ENCODE measurements around the gene CNGA3. TPM values are rescaled to one million over a fixed set of nuclear protein-coding genes. Genes with fewer than 3 reads are reported as not detected.
"Not testable (repeated sequence)": the region's sequence is repeated elsewhere in the genome, so short reads cannot be mapped to it uniquely, and the experiment has no call there.

CNGA3 gene
- total RNA-seq, 1 experiment from 2014 or later = 0.10 TPM

DNA sequence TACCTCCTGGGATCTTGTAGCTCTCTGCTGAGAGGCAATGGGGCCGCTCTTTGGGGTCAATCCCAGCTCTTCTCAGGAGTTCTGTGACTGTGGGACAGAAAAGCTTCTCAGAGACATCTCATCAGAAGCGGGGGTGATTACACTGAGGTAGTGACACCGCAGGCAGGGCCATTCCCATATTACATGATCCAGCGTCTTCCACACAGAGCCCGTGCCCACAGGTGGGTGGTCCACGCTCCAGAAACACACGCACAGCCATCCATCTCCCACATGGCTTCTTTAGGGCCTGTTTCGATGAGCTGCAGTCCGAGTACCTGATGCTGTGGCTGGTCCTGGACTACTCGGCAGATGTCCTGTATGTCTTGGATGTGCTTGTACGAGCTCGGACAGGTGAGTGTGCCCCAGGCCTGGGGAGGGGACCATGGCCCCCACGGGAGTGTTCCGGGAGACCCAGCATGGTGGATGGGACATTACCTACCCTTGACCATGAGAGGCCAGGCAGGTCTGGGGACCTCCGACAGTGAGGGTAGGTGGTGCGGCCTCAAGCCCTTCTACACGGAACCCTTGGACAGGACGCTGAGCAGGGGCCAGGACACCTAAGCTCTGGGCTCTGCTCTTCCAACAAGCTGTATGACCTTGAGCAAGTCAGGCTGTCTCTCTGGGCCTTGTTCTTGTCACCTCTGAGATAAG, 45.5 kb downstream of the CNGA3 start:
- Histone ChIP-seq H3K36me3 (replicated peaks; ENCODE audit: control insufficient read depth, insufficient read depth, low read length) (no peaks in the 10 kb centered on the region), H3K27me3 (ENCODE audit: control insufficient read depth, insufficient read depth, low read length) (no peaks in the 10 kb centered on the region; the same call in 1 of the 2 replicates), H3K4me3 (ENCODE audit: insufficient read depth, low read depth, low read length) (no peak overlapping the region)
- DNase-seq = peak; percentile 15

DNA sequence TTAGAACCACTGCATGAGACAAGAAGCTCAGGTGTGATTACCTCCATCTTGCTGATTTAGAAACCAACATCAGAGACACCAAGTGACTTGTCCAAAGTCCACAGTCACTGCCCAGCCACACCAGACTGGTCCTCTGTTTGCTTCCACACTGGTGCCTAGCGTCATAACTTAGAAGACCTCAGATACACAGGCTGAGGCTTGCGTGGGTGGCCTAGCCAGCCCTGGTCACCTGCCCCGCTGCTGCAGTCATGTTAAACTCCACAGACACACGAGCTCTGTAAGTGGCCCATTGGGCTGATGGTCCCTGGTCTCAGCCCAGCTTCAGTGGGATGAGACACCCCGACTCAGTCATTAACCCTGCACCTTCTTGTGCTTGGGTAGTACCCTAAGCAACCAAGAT, 47.1 kb downstream of the CNGA3 start:
- Histone ChIP-seq H3K4me3 (ENCODE audit: insufficient read depth, low read depth, low read length) (no peak overlapping the region), H3K36me3 (replicated peaks; ENCODE audit: control insufficient read depth, insufficient read depth, low read length) (no peaks in the 10 kb centered on the region), H3K27me3 (ENCODE audit: control insufficient read depth, insufficient read depth, low read length) (no peaks in the 10 kb centered on the region; the same call in 1 of the 2 replicates)
- no peak for DNase-seq

DNA sequence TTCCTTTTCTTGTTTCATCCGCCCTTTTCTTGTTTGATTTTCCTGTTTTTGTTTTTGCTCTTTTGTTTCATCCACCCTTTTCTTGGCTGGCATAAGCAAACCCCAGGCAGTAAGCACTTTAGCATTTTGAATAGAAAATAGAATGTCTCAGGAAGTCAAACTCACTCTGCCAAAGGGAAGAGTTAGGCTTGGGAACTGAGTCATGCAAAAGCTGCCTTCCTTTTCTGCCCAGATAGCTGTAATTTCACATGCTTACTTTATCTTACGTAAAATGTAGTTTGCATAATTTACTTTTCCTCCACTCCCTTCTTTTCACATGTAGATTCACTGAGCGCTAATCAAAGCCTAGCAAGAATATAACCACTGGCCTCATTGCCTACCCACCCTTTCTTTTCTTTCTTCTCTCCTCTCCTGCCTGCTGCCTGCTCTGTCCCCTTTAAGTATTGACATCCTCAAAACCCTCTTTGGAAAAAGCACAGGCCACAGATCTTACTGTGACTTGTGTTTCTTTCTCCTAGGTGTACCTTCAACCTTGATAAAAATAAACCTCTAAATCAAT, 48.4 kb downstream of the CNGA3 start:
- H3K36me3 ChIP-seq (replicated peaks; ENCODE audit: control insufficient read depth, insufficient read depth, low read length) = no peaks in the 10 kb centered on the region
- H3K27me3 ChIP-seq (ENCODE audit: control insufficient read depth, insufficient read depth, low read length) = no peaks in the 10 kb centered on the region; the same call in 1 of the 2 replicates
- peak; percentile 30 for DNase-seq
- no peak overlapping the region for H3K4me3 ChIP-seq (ENCODE audit: insufficient read depth, low read depth, low read length)

DNA sequence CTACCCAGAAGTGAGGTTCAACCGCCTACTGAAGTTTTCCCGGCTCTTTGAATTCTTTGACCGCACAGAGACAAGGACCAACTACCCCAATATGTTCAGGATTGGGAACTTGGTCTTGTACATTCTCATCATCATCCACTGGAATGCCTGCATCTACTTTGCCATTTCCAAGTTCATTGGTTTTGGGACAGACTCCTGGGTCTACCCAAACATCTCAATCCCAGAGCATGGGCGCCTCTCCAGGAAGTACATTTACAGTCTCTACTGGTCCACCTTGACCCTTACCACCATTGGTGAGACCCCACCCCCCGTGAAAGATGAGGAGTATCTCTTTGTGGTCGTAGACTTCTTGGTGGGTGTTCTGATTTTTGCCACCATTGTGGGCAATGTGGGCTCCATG, 49.7 kb downstream of the CNGA3 start:
- no peaks in the 10 kb centered on the region for H3K36me3 ChIP-seq (replicated peaks; ENCODE audit: control insufficient read depth, insufficient read depth, low read length)
- H3K27me3 ChIP-seq (ENCODE audit: control insufficient read depth, insufficient read depth, low read length) = no peaks in the 10 kb centered on the region; the same call in 1 of the 2 replicates
- H3K4me3 ChIP-seq (ENCODE audit: insufficient read depth, low read depth, low read length) = no peak overlapping the region
- no peak for DNase-seq

DNA sequence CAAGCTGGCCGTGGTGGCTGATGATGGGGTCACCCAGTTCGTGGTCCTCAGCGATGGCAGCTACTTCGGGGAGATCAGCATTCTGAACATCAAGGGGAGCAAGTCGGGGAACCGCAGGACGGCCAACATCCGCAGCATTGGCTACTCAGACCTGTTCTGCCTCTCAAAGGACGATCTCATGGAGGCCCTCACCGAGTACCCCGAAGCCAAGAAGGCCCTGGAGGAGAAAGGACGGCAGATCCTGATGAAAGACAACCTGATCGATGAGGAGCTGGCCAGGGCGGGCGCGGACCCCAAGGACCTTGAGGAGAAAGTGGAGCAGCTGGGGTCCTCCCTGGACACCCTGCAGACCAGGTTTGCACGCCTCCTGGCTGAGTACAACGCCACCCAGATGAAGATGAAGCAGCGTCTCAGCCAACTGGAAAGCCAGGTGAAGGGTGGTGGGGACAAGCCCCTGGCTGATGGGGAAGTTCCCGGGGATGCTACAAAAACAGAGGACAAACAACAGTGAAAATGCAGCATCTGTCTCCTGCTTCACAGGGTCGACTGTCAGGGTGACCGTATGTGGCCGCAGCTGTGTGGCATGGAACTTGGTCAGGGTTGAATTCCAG, 50.6 kb downstream of the CNGA3 start:
- DNase-seq = no peak
- H3K36me3 ChIP-seq (replicated peaks; ENCODE audit: control insufficient read depth, insufficient read depth, low read length) = no peaks in the 10 kb centered on the region
- H3K27me3 ChIP-seq (ENCODE audit: control insufficient read depth, insufficient read depth, low read length) = no peaks in the 10 kb centered on the region; the same call in 1 of the 2 replicates
- no peak overlapping the region for H3K4me3 ChIP-seq (ENCODE audit: insufficient read depth, low read depth, low read length)

DNA sequence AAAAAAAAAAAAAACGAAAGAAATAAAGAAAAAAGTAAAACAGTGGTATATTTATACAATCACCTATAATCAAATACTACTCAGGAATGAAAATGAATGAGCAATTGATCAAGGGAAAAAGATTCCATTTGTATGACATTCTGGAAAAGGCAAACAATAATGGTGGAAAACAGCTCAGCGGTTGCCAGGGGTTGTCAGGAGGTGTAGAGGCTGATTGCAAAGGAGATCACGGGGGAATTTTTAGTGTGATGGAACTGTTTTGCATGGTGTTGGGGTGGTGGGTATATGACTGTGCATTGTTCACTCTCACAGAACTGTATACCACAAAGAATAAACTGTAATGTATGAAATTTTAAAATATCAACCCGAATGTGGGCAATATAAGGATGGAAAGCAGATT, 52.9 kb downstream of the CNGA3 start:
- no peaks in the 10 kb centered on the region for H3K27me3 ChIP-seq (ENCODE audit: control insufficient read depth, insufficient read depth, low read length)

DNA sequence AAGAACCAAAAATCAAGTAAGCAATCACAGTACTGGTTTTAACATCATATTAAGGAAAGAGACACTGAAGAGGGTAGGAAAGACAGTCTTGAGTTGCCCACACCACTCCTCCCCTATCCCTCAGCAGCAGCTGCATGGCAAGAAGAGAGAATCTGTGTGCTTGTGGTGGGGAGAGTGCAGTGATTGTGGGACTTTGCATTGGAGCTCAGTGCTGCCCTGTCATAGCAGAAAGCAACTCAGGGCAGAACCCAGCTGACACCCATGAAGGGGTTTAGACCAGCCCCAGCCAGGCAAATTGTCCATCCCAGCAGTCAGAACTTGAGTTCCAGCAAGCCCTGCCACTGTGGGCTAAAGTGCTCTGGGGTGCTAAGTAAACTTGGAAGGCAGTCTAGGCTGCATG, 57.6 kb downstream of the CNGA3 start:
- Histone ChIP-seq H3K4me3 (ENCODE audit: insufficient read depth, low read depth, low read length) (no peak overlapping the region), H3K36me3 (replicated peaks; ENCODE audit: control insufficient read depth, insufficient read depth, low read length) (no peaks in the 10 kb centered on the region), H3K27me3 (ENCODE audit: control insufficient read depth, insufficient read depth, low read length) (no peaks in the 10 kb centered on the region)
- no peak for DNase-seq

More for the DNA sequence above, 52.9 kb downstream of the CNGA3 start:
- Histone ChIP-seq H3K36me3 (replicated peaks; ENCODE audit: control insufficient read depth, insufficient read depth, low read length) (no peaks in the 10 kb centered on the region), H3K4me3 (ENCODE audit: insufficient read depth, low read depth, low read length) (no peak overlapping the region)
- DNase-seq = no peak

DNA sequence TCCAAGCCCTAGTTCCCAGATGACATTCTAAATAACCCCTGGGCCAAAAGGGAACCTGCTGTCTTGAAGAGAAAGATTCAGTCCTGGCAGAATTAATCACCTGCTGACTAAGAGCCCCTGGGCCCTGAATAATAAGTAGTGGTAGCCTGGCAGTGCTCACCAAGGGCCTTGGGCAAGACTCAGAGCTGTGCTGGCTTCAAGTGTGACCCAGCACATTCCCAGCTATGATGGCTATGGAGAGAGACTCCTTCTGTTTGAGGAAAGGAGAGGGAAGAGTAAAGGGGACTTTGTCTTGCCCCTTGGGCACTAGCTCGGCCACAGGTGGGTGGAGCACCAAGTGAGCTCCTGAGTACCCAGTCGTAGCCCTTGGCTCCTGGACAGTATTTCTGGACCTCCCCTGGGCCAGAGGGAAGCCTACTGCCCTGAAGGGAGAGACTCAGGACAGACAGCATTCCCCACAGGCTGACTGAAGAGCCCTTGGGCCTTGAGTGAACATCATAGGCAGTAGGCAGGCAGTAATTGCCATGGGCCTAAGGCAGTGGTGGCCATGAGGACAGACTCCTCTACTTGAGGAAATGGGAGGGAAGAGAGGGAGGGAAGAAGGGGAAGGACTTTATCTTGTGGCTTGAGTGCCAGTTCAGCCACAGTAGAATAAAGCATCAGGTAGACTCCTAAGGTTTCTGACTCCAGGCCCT, 58.4 kb downstream of the CNGA3 start:
- no peak overlapping the region for H3K4me3 ChIP-seq (ENCODE audit: insufficient read depth, low read depth, low read length)
- no peak for DNase-seq
- no peaks in the 10 kb centered on the region for H3K27me3 ChIP-seq (ENCODE audit: control insufficient read depth, insufficient read depth, low read length)
- H3K36me3 ChIP-seq (replicated peaks; ENCODE audit: control insufficient read depth, insufficient read depth, low read length) = no peaks in the 10 kb centered on the region

DNA sequence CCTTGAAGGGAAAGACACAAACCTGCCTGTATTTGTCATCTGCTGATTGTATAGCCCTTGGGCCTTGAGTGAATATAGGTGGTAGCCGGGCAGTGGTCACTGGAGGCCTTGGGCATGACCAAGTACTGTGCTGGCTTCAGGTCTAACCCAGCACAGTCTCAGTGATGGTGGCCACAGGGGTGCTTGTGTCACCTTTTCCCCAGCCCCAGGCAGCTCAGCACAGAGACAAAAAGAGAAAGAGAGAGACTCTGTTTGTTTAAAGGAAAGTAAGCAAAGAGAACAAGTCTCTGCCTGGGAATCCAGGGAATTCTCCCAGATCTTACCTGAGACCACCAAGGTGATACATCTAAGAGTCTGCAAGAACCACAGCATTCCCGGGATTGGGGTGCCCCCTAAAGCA, 59.0 kb downstream of the CNGA3 start:
- H3K27me3 ChIP-seq (ENCODE audit: control insufficient read depth, insufficient read depth, low read length) = no peaks in the 10 kb centered on the region
- no peak for DNase-seq
- H3K4me3 ChIP-seq (ENCODE audit: insufficient read depth, low read depth, low read length) = no peak overlapping the region
- no peaks in the 10 kb centered on the region for H3K36me3 ChIP-seq (replicated peaks; ENCODE audit: control insufficient read depth, insufficient read depth, low read length)

DNA sequence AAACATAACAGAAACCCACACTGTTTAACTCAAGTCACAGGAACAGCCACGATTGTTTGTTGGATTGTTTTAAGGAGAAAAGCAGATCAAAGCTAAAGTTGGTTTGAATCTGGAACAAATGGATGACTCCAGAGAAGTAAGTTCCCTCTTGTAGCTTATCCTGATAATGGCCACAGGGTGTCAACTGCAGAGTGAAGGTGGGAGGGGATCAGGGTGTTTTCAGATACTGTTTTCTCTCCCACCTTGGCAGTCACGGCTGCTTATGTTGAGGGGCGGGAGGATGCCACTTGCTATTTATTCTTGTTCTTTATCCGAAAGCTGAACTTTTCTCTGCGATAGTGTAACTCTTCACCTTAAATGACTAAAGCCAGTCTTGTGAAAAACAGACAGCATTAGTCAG, 61.9 kb downstream of the CNGA3 start:
- Histone ChIP-seq H3K27me3 (ENCODE audit: control insufficient read depth, insufficient read depth, low read length) (no peaks in the 10 kb centered on the region), H3K4me3 (ENCODE audit: insufficient read depth, low read depth, low read length) (no peak overlapping the region), H3K36me3 (replicated peaks; ENCODE audit: control insufficient read depth, insufficient read depth, low read length) (no peaks in the 10 kb centered on the region)
- no peak for DNase-seq

DNA sequence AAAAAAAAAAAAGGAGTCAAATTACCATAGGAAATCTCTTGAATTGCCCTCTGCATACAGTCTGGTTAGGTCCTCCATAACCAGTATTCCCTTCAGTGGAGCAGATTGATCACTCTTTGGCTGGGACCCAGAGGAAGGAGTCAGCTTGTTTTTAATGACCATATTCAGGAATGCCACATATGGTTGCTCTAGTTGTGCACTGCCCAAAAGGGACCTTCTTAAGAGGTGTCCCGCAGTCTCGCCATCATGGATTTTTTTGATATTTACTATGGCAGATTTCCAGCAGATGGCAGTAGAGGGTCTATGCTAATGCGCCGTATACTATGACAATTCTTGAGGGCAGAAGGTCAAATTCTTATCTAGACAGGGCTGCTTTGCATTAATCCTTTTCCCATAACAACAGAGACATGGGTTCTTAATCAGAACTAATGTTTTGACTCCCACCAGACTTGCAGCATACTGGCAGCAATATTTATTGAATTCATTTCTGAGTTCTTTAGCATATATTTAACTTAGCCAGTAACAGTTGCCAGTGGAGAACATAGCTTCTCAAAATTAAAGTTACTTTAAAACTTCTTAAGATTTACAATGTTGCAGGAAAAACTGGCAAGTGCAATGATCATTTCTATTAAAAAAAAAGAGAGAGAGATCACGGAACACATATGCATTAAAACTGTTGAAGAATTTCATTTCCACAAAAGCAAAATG, 66.6 kb downstream of the CNGA3 start:
- DNase-seq = peak; percentile 31
- Histone ChIP-seq H3K36me3 (replicated peaks; ENCODE audit: control insufficient read depth, insufficient read depth, low read length) (no peaks in the 10 kb centered on the region), H3K4me3 (ENCODE audit: insufficient read depth, low read depth, low read length) (no peak overlapping the region), H3K27me3 (ENCODE audit: control insufficient read depth, insufficient read depth, low read length) (no peaks in the 10 kb centered on the region)

DNA sequence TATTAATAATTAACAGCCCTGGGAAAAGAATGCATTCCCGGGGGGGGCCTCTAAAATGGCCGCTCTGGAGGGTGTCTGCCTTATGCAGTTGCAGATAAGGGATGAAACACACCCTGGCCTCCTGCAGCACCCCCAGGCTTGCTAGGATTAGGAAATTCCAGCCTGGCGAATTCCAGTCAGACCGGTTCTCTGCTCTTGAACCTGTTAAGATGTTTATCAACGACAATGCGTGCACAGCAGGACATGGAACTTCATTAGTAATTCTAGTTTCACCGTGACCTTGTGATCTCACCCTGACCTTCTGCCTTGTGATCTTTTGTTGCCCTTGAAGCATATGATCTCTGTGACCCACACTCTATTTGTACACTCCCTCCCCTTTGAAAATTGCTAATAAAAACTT, 68.0 kb downstream of the CNGA3 start:
- DNase-seq; H3K27me3 ChIP-seq (ENCODE audit: control insufficient read depth, insufficient read depth, low read length); H3K4me3 ChIP-seq (ENCODE audit: insufficient read depth, low read depth, low read length); H3K36me3 ChIP-seq (replicated peaks; ENCODE audit: control insufficient read depth, insufficient read depth, low read length): not testable (repeated sequence)

DNA sequence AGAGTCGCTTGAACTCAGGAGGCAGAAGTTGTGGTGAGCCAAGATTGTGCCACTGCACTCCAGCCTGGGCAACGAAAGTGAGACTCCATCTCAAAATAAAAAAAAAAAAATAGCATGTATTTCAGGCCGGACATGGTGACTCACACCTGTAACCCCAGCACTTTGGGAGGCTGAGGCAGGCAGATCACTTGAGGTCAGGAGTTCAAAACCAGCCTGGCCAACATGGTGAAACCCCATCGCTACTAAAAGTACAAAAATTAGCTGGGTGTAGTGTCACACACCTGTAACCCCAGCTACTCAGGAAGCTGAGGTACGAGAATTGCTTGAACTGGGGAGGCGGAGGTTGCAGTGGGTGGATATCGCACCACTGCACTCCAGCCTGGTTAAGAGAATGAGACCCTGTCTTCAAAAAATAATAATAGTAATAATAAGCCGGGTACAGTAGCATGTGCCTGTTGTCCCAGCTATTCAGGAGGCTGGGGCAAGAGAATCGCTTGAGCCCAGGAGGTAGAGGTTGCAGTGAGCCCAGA, 69.5 kb downstream of the CNGA3 start:
- H3K4me3 ChIP-seq (ENCODE audit: insufficient read depth, low read depth, low read length); DNase-seq; H3K36me3 ChIP-seq (replicated peaks; ENCODE audit: control insufficient read depth, insufficient read depth, low read length); H3K27me3 ChIP-seq (ENCODE audit: control insufficient read depth, insufficient read depth, low read length): not testable (repeated sequence)
